Erythroblast (primary cell): Measurements from ENCODE around the gene ALDH16A1.

Experiments
- GATA1 ChIP-seq: IDR thresholded peaks from 2 replicates; pipeline ENCODE4 v1.6.1; 2011; ENCODE audit warnings: low read depth, mild to moderate bottlenecking, control low read depth, low read length, moderate library complexity
- POLR2A ChIP-seq: IDR thresholded peaks from 2 replicates; pipeline ENCODE4 v1.6.1; 2011; ENCODE audit warnings: mild to moderate bottlenecking, low read length

- TF ChIP-seq POLR2A (no peak), GATA1 (no peak)
These were observed 15.2 kb downstream of the ALDH16A1 start for GRCh38 chr19:49468199-49468598.
